GM18868 (cell line): Measurements from ENCODE around the gene ETV1.

Experiments
- ATAC-seq: cut with Tn5 transposase; IDR thresholded peaks from one replicate; pipeline ENCODE4 v1.9.1; 2021; ENCODE audit warnings: mild to moderate bottlenecking, moderate library complexity; ENCODE audit not compliant: unreplicated experiment

ETV1 gene

DNA sequence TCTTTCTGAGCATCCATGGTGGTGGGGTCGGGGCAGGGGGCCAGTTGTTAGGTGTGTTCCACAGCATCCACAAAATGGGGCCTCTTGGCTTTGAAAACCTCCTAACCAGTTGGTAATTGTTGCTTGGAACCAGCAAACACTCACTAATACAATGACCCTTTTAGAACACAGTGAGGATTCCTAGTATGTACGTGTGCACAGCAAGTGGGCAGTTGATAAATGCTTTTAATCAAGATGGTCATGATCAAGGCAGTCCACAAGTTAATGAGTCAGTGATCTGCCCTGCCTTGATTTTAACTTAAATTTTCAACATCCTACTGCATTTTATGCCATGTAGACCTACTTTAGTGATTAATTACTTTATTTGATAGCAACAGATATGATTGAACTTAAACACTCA, 103.1 kb downstream of the ETV1 start:
- ATAC-seq = no peak

GRCh38 chr7:13882051-13882450, 107.4 kb downstream of the ETV1 start:
- ATAC-seq = no peak

DNA sequence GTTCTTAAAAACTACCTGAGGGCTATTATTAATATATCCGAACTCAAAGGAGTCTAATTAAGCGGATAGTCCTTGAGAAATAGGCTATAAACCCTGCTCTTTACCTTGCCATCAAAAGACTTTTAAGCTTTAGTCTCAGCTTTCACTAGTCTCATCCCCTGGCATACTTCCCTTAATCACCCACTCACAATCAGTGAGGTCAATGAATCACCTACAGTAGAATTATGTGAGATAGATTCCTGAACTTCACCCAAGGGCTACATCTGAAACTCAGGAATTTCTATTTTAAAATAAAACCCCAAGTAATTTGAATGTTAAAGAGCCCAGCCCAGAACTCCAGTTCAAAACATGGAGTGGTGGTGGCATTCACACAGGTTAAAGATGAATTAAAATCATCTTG, 108.7 kb downstream of the ETV1 start:
- ATAC-seq = no peak

DNA sequence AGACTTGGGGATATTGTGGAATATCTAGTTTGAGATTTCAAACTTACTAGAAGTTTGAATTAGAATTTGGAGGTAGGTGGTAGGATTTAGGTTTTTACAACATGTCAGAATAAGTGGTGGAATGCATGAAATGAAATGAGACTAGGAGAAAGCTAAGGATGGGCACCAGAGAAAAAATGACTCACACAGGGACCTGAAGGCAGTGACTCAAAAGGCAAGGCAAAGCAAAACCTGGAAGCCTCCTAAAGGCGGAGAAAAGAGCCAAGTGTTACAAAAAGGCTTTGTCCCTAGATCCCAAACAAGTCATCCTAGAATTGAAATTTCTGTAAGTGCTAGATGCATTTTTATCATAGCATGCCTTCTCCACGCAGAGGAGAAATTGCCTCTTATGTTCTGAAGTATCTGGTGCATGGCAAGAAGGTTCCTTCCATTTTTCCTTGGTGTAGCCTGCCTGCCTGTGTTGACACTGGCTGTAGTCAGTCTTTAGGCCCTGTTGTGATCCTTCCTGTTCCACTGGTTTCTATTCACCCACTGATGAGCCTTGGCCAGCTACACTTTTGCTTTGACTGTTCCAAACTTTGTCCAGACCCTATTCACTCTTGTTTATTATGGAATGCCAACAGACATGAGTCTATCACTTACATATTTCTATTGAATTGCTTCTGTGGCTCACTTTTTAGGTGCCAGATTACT, 109.3 kb downstream of the ETV1 start:
- no peak for ATAC-seq

GRCh38 chr7:13879143-13879542, 110.3 kb downstream of the ETV1 start:
- ATAC-seq = no peak

DNA sequence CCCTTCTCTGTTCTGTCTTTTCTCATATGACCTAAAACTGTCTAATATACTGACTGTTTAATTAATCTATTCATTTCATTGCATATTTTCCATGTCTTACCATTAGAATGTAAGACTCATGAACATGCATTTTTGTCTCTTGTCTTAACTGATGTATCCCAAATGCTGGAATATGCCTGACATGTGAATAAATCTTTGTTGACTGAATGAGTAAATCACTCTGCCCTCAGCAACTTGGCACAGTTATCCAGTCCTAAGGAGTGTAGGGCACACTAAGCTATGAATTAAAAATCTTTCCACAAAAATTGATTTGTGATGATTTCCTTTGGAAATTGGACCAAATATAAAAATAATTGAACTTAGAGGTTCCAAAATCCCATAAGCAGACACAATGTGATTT, 111.3 kb downstream of the ETV1 start:
- ATAC-seq = no peak

DNA sequence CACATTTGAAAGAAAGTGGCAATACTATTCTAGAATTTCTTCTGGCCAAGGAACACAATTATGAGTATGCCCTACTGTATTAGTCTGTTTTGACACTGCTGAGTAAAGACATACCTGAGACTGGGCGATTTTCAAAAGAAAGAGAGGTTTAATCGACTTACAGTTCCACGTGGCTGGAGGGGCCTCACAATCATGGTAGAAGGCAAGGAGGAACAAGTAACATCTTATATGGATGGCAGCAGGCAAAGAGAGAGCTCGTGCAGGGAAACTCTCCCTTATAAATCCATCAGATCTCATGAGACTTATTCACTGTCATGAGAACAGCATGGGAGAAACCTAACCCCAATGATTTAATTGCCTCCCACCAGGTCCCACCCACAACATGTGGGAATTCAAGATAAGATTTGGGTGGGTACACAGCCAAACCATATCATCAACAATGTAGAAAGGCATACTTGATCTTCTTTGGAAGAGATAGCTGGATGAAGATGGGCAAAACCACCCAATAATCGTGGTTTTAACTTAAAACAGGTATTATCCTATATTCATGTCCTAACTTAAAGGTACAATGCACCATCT, 113.9 kb downstream of the ETV1 start:
- ATAC-seq = no peak

DNA sequence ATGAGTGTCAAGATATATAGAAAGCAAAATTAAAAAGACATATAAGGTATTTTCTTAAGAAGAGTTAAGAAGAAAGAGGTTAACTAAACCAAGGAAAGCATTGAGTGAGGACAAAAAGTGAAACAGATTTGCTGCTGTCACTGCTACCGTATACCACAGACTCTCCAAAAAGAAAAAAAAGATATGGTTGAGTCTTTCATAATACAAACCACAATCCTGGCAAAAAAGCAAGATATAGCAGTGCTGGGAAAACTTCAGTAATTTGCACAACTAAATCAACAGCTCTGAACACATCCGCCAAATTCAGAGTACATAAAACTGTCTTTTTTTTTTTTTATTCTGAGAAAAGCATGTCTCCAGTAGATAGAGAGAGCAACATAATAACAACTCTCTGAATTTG, 114.7 kb downstream of the ETV1 start:
- ATAC-seq = no peak

DNA sequence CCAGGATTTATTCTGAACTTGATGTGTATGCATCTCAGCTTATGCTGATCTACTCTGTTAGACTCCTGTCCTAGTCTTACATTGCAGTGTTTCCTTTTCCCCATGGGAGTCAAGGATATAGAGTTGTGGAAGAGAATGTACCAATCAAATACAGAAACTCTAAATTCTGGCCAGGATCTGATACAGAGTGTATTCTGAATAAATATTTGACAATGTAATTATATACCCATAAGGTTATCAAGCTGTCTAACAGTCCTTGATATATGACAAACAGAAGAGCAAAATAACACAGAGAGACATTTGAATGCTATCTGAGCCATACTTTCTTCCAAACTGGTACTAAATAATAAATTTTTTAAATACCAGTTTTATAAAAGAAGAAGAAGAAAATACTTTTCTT, 116.8 kb downstream of the ETV1 start:
- no peak for ATAC-seq

DNA sequence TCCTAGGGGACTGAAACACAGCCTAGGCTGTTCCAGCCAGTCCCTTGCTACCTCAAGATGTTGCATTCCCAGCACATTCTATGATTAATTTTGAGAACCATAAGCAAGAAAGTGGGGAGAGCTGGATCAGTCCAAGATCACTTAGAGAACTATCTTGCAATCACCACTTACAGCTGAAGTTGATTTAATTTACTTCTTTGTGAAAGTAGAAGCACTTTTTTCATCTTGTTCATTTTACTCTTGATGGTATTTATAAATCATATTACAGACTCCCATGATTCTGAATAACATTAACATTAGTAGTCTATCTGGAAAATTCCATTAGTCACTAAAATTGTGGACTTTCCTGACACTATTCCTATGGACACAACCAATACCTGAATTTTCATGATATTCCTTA, 118.5 kb downstream of the ETV1 start:
- ATAC-seq = no peak

DNA sequence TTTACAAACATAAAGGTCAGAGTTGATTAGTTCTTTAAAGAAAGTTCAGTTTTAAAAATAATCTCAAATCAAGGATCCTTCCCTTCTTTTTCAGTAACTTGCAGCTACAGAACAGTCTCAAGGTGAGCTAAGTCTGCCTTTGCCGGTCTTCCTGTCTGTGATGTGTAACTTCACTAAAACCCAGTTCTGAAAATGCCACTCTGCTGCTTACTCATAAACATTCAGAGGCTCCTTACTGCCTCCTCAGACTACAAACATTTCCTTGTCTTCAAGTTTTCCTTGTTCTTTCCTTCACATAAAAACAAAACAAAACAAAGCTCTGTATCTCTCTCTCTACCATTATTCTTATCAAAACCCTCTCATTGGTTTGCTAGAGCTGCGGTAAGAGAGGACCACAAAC, 128.7 kb downstream of the ETV1 start:
- no peak for ATAC-seq

- ATAC-seq = no peak
These were observed 133.5 kb downstream of the ETV1 start for GRCh38 chr7:13856012-13856411.

- ATAC-seq = no peak
These were observed 137.0 kb downstream of the ETV1 start for GRCh38 chr7:13852281-13852968.

GRCh38 chr7:13851736-13852135, 137.7 kb downstream of the ETV1 start:
- no peak for ATAC-seq

DNA sequence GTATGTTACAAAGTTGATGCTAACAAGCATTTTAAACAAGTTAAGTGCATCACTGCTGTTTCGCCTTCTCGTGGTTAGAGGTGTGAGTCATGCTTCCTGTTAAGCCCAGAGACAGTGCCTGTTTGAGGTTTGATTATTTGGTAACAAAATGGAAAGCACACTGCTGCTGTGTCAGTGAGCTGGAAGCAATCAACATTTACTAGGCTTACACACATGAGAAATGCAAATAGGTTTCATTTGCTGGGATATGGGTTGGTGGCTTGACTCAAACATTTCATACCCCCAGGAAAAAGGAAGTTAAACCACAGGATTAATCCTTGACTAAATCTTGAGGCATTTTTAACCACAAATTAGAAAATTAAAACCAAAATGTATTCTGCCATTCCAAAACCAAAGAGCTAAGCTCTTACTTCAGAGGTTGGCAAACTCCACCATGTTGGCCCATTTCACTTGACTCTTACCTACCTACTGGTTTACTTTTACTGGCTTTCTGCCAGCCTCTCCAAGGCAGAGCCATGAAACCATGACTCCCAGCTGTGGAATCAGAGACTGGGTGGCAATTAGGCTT, 139.2 kb downstream of the ETV1 start:
- peak; percentile 92 for ATAC-seq

DNA sequence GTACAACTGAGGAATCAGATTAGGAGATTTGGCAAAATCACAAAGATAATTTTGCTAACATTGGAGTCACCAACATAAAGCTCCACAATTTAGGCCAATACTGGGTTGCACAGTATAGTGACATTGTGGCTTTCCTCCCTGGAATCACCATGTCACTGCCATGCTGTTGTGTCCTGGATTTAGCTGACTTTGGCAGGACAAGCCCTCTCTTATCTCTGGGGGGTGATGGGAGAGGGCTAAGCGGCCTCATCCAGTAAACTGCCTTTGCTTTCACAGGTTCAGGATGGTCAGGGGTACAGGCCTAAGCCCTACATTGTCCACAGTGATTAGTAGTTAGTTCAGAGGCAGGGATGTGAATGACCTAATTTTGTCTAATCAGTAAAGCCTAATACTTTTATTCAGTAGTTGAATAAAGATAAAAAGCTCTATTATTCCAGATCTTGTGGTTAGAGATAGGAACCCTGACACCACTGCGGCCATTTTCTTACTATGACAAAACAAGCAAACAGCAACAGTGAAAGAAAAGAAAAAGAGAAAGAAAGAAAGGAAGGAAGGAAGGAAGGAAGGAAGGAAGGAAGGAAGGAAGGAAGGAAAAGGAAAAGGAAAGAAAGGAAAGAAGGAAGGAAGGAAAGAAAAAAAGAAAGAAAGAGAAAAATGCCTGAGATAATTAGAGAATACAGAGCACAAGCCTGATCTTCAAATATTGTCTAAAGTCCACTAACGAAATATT, 140.1 kb downstream of the ETV1 start:
- no peak for ATAC-seq

DNA sequence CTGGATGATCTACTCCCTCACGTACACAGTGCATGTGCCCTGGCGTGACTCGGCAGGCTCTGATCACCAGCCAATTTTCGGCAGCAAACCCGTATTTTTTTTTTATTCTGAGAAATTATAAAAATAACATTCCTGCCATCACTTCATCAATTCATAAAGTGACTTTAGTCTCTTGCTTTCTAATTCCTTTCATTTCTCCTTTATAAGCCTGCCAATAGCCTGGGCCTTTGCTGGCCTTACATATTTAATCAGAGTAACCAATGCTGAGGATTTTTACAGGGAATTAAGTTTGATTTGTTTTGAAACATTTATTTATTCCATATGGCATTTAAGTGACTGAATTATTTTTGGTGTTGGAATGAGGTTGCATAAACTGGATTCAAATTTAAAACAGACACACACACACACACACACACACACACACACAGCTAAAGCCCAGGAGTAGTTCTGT, 140.8 kb downstream of the ETV1 start:
- no peak for ATAC-seq

DNA sequence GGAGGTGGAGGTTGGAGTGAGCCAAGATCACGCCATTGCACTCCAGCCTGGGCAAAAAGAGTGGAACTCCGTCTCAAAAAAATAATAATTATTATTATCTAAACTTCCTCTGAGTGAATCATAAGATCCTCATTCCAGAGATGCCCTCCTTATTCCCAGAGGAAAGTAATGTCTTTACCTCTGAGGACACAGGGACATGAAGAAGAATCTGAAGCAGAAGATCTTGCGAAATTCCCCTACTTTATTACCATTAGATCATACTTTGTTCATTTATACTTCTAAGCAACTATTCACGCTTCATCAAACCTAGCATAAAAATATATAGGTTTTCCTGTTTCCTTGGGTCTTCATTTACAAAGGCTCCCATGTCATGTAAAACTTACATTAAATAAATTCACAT, 143.1 kb downstream of the ETV1 start:
- no peak for ATAC-seq

DNA sequence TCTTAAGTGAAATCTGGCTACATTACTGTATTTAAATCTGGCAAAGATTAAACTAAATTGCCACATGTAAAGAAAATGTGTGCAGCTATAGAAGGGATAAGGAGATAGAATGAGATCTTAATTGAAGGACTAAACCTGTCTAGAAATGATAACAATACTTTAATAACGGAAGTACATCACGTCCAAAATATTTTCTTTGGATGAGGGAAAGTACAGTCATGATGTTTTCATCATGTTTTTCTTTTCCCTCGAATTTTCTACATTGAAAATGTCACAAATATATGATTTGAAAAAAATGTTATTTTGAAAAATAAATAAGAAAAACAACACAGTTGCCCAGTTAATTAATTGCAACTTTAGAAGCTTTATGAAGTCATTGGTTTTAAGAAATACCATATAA, 143.9 kb downstream of the ETV1 start:
- ATAC-seq = no peak

GRCh38 chr7:13844954-13845353, 144.5 kb downstream of the ETV1 start:
- no peak for ATAC-seq

- ATAC-seq = no peak
These were observed 148.2 kb downstream of the ETV1 start for GRCh38 chr7:13841284-13841683.
